Stimulated activated CD8-positive, alpha-beta memory T cell treated with anti-CD3 and anti-CD28 coated beads, Interleukin-4, amount 100 ng/mL, for 24 hours (primary cell): ENCODE measurements around the gene STK16.
A peak's percentile ranks its signal among the peaks of the same experiment; 100 is the strongest.
"Not testable (repeated sequence)": the region's sequence is repeated elsewhere in the genome, so short reads cannot be mapped to it uniquely, and the experiment has no call there.

Source experiments
- DNase-seq: peaks from one replicate; pipeline ENCODE4 v3.0.0-alpha.2; 2020; ENCODE audit warnings: low read depth

STK16 gene

GRCh38 chr2:219271021-219271420 is 25.7 kb downstream of the STK16 start:
- no peak for DNase-seq

GRCh38 chr2:219272356-219272755 is 27.1 kb downstream of the STK16 start:
- no peak for DNase-seq

DNA sequence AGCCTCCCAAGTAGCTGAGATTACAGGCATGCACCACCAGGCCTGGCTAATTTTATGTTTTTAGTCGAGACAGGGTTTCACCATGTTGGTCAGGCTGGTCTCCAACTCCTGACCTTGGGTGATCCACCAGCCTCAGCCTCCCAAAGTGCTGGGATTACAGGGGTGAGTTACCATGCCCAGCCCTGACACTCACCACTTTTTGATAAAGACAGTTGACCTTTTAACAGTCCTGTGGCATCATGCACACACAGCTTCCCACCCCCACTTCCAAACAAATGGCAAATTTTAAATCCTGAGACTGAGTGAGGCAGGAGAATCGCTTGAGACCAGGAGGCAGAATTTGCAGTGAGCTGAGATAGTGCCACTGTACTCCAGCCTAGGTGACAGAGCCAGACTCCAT is 27.7 kb downstream of the STK16 start:
- DNase-seq: no peak

DNA sequence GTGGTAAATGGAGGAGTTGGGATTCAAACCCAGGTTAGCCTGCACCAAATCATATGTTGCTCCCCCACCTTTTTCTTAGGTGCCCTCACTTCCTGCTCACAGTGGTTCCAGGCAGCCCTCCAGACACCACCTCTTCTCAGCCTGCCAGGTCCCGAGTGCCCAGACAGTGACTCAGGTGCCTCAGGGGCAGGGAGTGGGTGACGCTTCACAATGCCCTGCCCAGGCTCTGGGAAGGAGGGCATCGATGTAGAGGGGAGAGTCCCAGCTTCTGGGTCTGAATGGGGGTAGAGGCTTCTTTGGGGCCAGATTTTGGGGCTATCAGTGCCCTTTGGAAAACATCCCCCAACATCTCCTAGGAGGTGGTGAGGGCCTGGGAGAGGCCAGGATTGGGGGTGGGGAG is 28.7 kb downstream of the STK16 start:
- DNase-seq: no peak

GRCh38 chr2:219274361-219274921 is 29.2 kb downstream of the STK16 start:
- no peak for DNase-seq

DNA sequence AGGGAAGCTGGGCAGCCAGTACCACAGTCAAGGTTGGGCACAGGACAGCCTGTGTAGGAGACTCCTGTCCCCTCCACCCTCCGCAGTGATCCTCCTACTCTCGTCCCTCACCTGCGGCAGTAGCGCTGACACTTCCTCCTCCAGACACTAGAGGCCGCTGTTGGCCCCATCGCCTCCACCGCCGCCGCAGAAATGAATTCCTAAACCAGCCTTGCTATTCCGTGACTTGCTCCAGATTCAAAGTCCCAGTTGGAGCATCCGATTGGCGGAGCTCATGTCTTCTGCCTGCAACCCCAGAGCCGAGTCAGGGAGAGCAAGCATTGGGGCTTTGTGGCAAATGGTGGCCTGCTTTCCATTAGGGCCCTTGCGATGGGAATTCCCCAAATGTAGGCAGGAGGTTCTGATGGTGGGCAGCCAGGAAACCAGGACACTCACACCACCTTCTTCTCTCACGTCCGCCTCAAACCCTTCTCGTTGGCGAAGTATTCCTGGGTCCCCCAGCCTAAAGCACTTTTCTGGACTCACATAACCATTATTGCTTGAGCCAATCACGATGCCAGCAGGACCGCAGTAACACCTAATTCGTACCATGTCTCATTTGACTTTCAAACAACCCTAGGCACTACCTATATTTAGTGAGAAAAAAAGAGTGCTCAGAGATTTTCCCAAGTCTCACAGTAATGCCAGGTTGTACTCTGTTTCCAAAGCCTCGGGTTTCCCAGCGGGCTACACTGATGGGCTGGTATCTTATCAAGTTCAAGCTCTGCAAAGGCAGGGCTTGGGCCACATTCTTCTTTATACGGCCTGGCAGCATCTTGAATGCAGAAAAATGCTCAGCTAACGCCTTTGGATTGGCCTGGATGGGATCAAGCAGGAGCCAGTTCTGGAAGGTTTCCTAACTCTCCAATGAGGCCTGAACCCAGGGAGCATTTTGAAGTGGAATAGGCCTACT is 32.7 kb downstream of the STK16 start:
- DNase-seq: peak; percentile 56

DNA sequence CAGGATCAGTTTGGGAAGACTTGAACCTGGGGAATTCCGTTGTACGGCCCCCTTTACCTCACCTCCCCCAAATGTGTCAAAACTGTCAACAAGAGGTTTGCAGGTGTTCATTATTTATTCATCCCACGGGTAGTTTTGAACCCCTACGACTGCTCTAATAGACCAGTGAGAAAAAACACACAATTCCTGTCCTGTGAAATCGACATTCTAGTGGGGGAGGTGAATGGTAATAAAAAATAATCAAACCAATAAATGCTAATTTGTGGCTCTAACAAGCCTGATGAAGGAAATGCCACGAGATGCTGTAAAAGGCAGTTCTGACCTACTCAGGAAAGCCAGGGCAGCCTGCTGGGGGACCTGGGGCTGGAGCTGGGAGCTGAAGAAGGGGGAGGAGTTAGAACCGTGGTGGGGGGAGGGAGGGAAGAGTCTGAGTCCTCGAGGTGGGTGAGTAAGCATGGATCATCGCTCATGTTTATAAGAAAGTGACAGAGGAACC is 33.4 kb downstream of the STK16 start:
- no peak for DNase-seq

- peak; percentile 99 for DNase-seq
Measured at GRCh38 chr2:219279151-219279915, 34.1 kb downstream of the STK16 start, which contains the start of gene DNAJB2. Gene DNAJB2, plus strand, starts transcription at chr2:219279366. Its CDS starts 468 bp downstream, at chr2:219279834.

DNA sequence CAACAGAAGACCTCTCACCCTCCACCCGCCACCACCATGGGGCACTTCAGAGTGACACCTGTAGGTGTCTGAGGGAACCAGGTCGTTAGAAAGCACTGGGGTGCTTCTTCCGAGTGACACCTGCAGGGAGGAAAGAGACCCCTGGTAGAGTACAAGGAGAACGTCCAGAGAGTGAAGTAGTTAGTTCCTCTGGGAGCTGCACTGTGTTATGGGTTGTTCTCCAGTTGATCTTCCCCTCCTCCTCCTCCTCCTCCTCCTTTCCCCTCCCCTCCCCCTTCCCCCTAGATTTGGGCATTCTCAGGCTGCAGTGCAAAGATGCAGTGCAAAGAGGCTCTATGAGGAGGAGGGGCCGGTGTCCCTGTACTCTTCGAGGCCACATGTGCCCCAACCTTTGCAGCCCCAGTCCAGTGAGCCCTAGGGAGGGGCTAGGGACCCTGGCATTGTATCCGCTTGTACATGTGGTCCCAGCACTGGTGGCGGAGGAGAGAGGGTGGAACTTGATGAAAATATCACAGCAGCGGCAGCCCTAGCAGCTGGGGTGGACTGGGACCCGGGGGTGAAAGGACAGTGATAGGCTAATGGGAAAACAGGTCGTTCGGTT is 34.7 kb downstream of the STK16 start:
- DNase-seq: no peak

- no peak for DNase-seq
Measured at GRCh38 chr2:219280651-219281050, 35.4 kb downstream of the STK16 start.

DNA sequence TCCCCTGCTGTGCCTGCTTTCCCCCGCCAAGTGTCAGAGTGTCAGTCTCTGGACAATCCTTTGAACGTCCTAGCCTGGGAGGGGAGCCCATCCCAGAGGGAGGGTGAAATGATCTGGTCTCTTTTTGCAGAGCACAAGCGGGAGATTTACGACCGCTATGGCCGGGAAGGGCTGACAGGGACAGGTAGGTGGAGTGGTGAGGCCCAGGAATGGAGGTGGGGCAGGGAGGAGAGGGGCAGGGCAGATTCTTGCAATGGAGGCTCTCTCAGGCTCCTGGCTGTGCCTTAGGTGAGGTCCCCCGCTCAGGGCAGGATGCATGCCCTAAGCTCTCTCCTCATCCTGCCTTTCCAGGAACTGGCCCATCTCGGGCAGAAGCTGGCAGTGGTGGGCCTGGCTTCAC is 36.3 kb downstream of the STK16 start:
- DNase-seq: no peak

DNA sequence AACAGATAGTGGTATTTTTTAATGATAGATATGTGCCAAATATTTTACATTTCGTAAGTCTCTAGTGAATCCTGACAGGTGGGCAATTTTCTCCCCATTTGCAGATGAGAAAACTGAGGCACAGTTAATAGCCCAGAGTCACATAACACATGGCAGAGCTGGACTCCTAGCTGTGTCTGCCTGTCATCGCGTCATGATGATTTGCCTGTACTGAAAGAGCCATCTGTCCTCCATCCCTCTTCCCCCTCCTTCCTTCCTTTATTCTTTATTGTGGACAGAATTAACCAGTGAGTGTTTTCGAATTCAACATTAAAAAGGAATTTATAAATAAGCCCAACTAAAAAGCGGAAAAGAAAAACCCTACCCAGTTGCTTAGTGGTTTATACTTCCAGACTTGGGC is 37.1 kb downstream of the STK16 start:
- DNase-seq: no peak

DNA sequence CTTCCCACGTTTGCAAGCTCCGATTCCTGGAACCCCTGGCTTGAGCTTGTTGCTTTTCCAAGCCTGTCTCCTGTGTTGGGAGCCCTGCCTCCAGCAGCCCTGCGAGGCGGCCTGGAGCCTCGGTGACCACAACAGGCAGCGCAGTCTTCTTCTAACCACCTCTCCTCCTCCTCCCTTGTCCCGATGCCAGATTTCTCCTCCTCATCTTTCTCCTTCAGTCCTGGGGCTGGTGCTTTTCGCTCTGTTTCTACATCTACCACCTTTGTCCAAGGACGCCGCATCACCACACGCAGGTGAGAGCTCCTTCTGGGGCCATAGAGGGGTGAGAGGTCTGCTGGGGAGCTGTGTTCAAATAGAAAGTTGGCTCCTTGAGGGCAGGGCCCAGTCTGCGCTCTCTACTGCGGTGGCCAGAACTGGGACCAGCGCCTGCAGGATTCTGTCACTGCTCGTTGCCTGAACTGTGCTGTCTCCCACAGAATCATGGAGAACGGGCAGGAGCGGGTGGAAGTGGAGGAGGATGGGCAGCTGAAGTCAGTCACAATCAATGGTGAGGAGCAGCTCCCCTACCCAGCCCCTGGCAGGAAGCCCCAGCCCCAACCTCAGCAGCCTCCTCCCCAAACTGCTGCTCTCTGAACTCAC is 37.8 kb downstream of the STK16 start:
- no peak for DNase-seq

DNA sequence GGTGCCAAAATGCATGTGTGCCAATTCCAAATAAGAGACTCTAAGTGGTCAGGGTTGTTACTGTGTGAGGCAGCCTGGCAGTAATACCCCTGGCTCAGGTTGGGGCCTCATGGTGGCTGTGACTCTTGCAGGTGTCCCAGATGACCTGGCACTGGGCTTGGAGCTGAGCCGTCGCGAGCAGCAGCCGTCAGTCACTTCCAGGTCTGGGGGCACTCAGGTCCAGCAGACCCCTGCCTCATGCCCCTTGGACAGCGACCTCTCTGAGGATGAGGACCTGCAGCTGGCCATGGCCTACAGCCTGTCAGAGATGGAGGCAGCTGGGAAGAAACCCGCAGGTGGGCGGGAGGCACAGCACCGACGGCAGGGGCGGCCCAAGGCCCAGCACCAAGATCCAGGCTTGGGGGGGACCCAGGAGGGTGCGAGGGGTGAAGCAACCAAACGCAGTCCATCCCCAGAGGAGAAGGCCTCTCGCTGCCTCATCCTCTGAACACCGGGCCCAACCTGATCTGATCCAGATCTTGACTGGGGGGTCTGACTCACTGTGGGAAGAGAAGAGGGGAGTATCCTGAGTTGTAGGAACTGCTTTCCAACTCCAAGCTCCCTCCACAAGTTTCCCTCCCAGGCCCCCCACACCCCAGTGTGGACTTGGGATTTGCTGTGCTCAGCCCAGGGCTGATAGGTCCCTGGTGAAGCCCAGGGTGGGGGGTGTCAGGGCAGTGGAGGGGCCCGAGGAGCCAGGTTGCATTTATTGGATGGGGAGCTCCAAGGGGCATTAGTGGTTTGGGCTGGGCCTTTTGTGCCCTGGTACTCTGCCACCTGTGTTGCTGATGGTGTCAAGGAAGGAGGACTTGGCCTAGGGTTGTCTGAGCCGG is 39.5 kb downstream of the STK16 start:
- no peak for DNase-seq

- DNase-seq: no peak
Measured at GRCh38 chr2:219285373-219285735, 40.1 kb downstream of the STK16 start.

DNA sequence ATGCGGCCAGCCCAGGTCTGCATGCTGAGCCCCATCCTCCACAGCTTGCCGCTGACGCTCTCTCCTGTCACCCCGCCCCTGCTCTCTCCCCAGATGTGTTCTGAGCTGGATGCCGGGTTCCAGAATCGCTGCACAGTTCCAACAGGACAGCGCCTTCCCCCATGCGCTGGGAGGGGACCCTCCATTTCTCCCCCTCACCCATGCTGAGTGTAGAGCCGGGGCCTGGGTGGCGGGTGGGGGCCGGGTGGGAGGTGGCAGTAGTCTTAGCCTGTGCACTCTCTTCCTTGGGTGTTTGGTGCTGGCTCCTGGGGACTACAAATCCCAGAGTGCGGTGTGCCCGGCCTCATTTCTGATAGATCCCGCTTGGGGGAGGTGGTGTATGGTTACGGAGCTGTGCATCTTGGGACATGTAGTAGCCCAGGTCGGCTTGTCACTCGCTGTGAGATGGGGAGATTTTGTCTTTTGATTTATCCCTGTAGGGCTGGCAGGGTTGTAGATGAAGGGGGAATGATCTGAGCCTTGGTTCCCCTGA is 40.7 kb downstream of the STK16 start:
- no peak for DNase-seq

DNA sequence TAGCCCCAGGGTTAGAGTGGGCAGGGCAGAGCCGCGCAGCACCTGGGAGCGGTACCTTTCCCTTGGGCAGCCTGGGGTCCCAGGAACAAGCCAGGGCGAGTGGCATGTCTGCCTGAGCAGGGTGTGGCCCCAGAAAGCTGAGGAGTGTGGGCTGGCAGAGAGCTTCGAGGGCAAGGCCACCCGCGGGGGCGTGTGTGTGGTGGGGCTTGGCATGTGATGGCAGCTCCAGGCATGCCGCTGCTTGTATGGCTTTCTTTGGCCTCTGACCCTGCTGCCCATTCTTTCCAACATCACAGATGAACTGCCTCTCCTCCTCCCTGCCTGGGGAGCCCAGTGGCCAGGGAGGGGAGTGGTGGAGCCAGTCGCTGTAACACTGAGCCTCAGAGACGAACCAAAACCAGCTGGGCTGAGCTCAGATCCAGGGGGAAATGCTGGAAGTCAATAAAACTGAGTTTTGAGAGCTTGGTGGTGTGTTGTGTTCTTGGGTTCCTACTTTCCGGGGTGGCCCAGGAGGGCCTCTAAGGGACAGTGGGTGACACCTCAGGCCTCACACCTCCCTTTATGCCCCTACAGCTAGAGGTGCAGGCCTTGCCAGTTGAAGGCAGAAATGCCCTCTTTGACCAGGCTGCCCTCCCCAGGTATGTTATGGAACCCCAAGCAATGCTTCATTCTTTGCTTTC is 41.3 kb downstream of the STK16 start:
- DNase-seq: no peak

- not testable (repeated sequence) for DNase-seq
Measured at GRCh38 chr2:219287116-219287440, 41.8 kb downstream of the STK16 start.

DNA sequence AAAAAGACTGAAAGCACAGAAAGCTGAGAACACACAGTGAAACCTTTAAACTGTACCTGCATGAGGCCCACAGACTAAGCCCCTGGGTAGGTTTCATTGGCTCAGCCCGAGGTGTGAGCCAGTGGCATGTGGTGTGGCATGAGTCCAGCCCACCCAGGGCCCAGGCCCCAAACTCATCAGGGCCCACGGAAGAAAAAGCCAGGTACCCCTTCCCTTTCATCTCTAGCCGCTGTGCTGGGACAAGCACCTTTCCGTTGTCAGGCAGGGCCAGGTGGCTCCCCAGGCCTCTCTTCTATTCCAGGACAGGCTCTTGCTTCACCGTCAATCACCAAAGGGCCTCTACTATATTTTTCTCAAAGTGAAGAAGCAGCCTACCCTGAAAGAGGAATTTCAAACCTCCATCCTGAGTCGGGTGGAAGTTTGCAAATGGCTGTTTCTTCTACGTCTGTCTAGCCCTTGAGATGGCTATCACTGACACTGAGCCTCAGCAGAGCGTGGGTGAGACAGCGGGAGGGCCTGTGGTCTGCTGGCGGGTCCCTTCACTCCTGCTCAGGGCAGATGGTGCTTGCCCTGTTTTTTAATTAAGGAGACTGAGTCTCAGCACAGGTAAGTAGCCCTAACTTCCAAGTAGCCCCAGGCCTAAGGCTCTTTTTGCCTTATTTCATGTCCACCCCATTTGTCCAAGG is 42.4 kb downstream of the STK16 start:
- DNase-seq: no peak

DNA sequence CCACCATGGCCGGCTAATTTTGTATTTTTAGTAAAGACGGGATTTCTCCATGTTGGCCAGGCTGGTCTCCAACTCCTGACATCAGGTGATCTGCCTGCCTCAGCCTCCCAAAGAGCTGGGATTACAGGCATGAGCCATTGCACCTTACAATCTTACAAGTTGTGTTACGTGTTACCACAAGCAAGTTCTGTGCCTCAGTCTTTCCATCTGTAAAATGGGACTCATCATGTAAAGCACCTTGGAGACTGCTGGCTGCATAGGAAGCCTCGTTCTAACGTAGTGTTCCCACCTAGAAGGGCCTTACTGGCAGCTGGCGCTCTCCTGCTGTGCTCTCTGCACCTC is 43.9 kb downstream of the STK16 start:
- DNase-seq: no peak
